K562 (cell line): ENCODE data around the gene SIT1. TPM values are rescaled to one million over a fixed set of nuclear protein-coding genes. Genes with fewer than 3 reads are reported as not detected.

Experiments
- ETV6 ChIP-seq, 3 experiments: fragments of 150-350 bp in 1 of 3; sonication (generic) in 1 of 3; formaldehyde crosslinking in 1 of 3; IDR thresholded peaks; 2 replicates each; pipeline versions ENCODE4 v1.6.1 to v1.8.0; 2014 to 2022; ENCODE audit warnings: borderline replicate concordance in 2 of 3, low read depth in 2 of 3, antibody characterized with exemption in 1 of 3, low read length in 1 of 3, mild to moderate bottlenecking in 1 of 3, missing genetic modification reagents in 1 of 3
- GABPA ChIP-seq: fragments of 200-800 bp; sonication (Bioruptor generic); conservative IDR thresholded peaks from 2 replicates; pipeline ENCODE4 v1.6.1; 2016; ENCODE audit warnings: low read depth, missing genetic modification characterization, missing compliant biosample characterization
- GTF3C2 ChIP-seq: IDR thresholded peaks from 3 replicates; pipeline ENCODE4 v1.6.1; 2011; ENCODE audit warnings: borderline replicate concordance, mild to moderate bottlenecking, moderate library complexity; ENCODE audit not compliant: insufficient read length; ENCODE audit errors: extremely low read depth
- MGA ChIP-seq: fragments of 450-650 bp; IDR thresholded peaks from 2 replicates; pipeline ENCODE4 v1.6.1; 2016; ENCODE audit warnings: mild to moderate bottlenecking, moderate library complexity
- SAFB ChIP-seq: fragments of 200-400 bp; formaldehyde crosslinking; IDR thresholded peaks from 2 replicates; pipeline ENCODE4 v1.6.1; 2017; ENCODE audit warnings: low read depth, low read length, borderline replicate concordance
- TFE3 ChIP-seq: fragments of 450-650 bp; formaldehyde crosslinking; IDR thresholded peaks from 2 replicates; pipeline ENCODE4 v1.4.0; 2020; ENCODE audit warnings: mild to moderate bottlenecking, mixed read lengths
- ZNF175 ChIP-seq: fragments of 200-800 bp; sonication (Bioruptor generic); IDR thresholded peaks from 2 replicates; pipeline ENCODE4 v1.6.1; 2016; ENCODE audit warnings: low read depth, mild to moderate bottlenecking, missing genetic modification characterization, missing compliant biosample characterization
- polyA plus RNA-seq, 8 experiments: library from polyadenylated mRNA; depleted of rRNA in 4 of 8; stranded (reverse) in 5 of 8; unstranded in 3 of 8; fragments of >200 nt; fragmentation: Nextera tagmentation in 2 of 8; fragmentation: Illumina TruSeq in 1 of 8; extraction: Ambion mirVana in 2 of 8; extraction: Trizol in 1 of 8; gene quantifications; 2 replicates each; pipeline versions ENCODE4 v1.2.1 to v1.2.3, GENCODE V29; 2011 to 2014; ENCODE audit warnings: inconsistent platforms in 1 of 8, missing spikeins in 1 of 8
- total RNA-seq, 7 experiments: library from RNA; depleted of rRNA in 6 of 7; stranded (reverse); fragments of >200 nt in 6 of 7; fragmentation: Illumina TruSeq in 2 of 7; extraction: Trizol in 2 of 7; gene quantifications; 2 replicates each; pipeline versions ENCODE4 v1.2.1 to v1.2.3, GENCODE V29; 2011 to 2021; ENCODE audit warnings: low replicate concordance in 1 of 7

SIT1 gene
- total and polyA plus RNA-seq, 9 of the 15 experiments (the other 6 are each of a cell fraction or from before 2014, with no cell fraction given), result not detected

GRCh38 chr9:35657546-35658136, 6.9 kb upstream of the SIT1 start, which contains the start of gene RMRP (continued):
- peak; percentile 98 for TF ChIP-seq MGA
- no peak for TF ChIP-seq TFE3 (CRISPR knock-in tag)
- TF ChIP-seq GTF3C2, result peak; percentile 47
- TF ChIP-seq ETV6 (IDR thresholded peaks at IDR 0.05; ENCODE audit: borderline replicate concordance in 1 of 2, low read depth in 2 of 2, low read length in 1 of 2), result peak in 1 of 2 experiments; percentile 20; a peak in 1 of 4 replicates
- TF ChIP-seq ETV6 (CRISPR knock-in tag; IDR thresholded peaks at IDR 0.05; ENCODE audit: borderline replicate concordance), result no peak
- TF ChIP-seq SAFB, result peak; percentile 55; the same call in 1 of the 2 replicates
- peak; percentile 54 for TF ChIP-seq GABPA (tag)
- TF ChIP-seq ZNF175, result no peak; the same call in 1 of the 2 replicates
